ENCODE data around the gene CCDC12. TPM values are rescaled to one million over a fixed set of nuclear protein-coding genes. Genes with fewer than 3 reads are reported as not detected.
A peak's percentile ranks its signal among the peaks of the same experiment; 100 is the strongest.

CCDC12 gene
- total RNA-seq, 1 experiment from 2014 or later, result 46.5 TPM

DNA sequence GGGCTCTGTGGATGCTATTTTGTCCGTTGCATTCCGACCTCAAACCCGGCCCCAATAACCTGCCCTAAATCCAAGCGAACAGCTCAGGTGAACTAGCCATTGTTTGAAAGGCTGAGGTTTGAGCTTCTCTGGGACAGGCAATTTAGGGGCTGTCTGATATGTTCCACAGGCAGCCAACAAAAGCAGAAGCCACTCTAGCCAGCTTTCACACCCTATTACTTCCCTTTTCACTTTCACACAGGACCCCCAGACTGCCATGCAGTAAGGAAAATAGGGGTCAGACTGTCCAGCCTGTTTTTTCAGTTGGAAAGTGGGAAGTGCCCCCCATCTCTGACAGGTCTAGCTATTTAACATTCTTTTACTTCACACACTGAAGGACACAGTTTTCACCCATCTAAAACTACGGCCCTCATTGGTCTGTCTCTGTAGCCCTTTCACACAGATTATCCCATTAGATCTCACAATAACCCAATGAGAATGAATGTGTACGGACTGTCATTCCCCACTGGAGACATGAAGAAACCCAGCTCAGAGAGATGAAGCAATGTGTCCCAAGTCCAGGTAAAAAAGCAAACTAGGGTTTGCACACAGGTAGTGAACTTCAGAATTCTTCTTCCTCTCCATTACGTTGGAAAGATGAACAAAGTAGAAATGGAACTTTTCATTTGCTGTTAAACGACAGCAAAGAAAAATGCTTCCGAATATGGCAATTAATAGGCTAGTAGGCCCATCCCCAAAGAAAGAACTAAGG lies 1.9 kb downstream of the CCDC12 start:
- Histone ChIP-seq H3K4me1 (ENCODE audit: control insufficient read depth in 1 of 2, insufficient read depth in 2 of 2, low read length in 2 of 2) (peaks cover 14 to 34% of the 10 kb centered on the region in 2 experiments), H2AFZ (ENCODE audit: low read depth, low read length, poor library complexity, severe bottlenecking) (no peak overlapping the region), H3K9me2 (ENCODE audit: insufficient read depth) (no peaks in the 10 kb centered on the region), H3K27me3 (ENCODE audit: insufficient read depth, low read length) (no peaks in the 10 kb centered on the region), H3K4me2 (ENCODE audit: low read length) (peak overlapping the region; percentile 72), H3K36me3 (ENCODE audit: control insufficient read depth in 1 of 2, insufficient read depth in 2 of 2, low read length in 2 of 2) (peaks cover 0 to 14% of the 10 kb centered on the region in 2 experiments; a peak in 1 of 4 replicates), H4K20me1 (ENCODE audit: insufficient read depth) (peaks cover 21% of the 10 kb centered on the region; the same call in 1 of the 2 replicates), H3K4me3 (replicated peaks in 1 of 2; ENCODE audit: low read depth in 1 of 2, low read length in 2 of 2) (peak overlapping the region; percentile 69 to 74), H3K9me3 (ENCODE audit: control insufficient read depth in 1 of 2, insufficient read depth in 1 of 2, low read depth in 1 of 2, low read length in 2 of 2) (no peaks in the 10 kb centered on the region), H3K9ac (ENCODE audit: low read length) (peak overlapping the region; percentile 78), H3K79me2 (ENCODE audit: insufficient read depth, low read length) (peaks cover 69% of the 10 kb centered on the region), H3K27ac (ENCODE audit: low read depth, low read length) (no peak overlapping the region)
- POLR2A ChIA-PET, result no interaction called here
- RAD21 ChIA-PET (ENCODE audit: low non-redundant PET in 1 of 2, low total read pairs in 2 of 2, uncharacterized antibody in 2 of 2, unreplicated experiment in 2 of 2), result no interaction called here
- TSS peak; percentile 31 for BruUV-seq (replicated peaks)
- intact Hi-C loops (cut with micrococcal nuclease), result loop anchor here (5.0 kb wide), 1 partner anchor 37 kb away; no protein-coding TSS in a partner anchor
- CTCF ChIA-PET, result no interaction called here
- TF ChIP-seq YY1 (IDR thresholded peaks at IDR 0.05; ENCODE audit: extremely low read depth, insufficient replicate concordance, low read depth, low read length), result no peak
- no peak for TF ChIP-seq EGR1 (IDR thresholded peaks at IDR 0.05; ENCODE audit: low read depth)
- TF ChIP-seq, protein P1, sequence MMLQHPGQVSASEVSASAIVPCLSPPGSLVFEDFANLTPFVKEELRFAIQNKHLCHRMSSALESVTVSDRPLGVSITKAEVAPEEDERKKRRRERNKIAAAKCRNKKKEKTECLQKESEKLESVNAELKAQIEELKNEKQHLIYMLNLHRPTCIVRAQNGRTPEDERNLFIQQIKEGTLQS (IDR thresholded peaks at IDR 0.05), result no peak
- TF ChIP-seq POLR2AphosphoS5 (IDR thresholded peaks at IDR 0.05; ENCODE audit: low read depth, low read length), result no peak
- TF ChIP-seq ZNF274 (IDR thresholded peaks at IDR 0.05; ENCODE audit: low read depth, low read length), result no peak
- TF ChIP-seq SRF (IDR thresholded peaks at IDR 0.05; ENCODE audit: low read depth), result no peak
- TF ChIP-seq CEBPB (IDR thresholded peaks at IDR 0.05; ENCODE audit: low read depth), result no peak
- no peak for TF ChIP-seq SP1 (IDR thresholded peaks at IDR 0.05; ENCODE audit: low read depth)
- TF ChIP-seq, protein P2, sequence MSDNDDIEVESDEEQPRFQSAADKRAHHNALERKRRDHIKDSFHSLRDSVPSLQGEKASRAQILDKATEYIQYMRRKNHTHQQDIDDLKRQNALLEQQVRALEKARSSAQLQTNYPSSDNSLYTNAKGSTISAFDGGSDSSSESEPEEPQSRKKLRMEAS (IDR thresholded peaks at IDR 0.05), result no peak
- TF ChIP-seq REST (IDR thresholded peaks at IDR 0.05; ENCODE audit: low read depth), result no peak
- TF ChIP-seq SIN3A (IDR thresholded peaks at IDR 0.05; ENCODE audit: low read depth), result no peak
- TF ChIP-seq, protein P3, sequence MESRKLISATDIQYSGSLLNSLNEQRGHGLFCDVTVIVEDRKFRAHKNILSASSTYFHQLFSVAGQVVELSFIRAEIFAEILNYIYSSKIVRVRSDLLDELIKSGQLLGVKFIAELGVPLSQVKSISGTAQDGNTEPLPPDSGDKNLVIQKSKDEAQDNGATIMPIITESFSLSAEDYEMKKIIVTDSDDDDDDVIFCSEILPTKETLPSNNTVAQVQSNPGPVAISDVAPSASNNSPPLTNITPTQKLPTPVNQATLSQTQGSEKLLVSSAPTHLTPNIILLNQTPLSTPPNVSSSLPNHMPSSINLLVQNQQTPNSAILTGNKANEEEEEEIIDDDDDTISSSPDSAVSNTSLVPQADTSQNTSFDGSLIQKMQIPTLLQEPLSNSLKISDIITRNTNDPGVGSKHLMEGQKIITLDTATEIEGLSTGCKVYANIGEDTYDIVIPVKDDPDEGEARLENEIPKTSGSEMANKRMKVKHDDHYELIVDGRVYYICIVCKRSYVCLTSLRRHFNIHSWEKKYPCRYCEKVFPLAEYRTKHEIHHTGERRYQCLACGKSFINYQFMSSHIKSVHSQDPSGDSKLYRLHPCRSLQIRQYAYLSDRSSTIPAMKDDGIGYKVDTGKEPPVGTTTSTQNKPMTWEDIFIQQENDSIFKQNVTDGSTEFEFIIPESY (IDR thresholded peaks at IDR 0.05; ENCODE audit: extremely low read depth, insufficient replicate concordance, low read length), result no peak
- TF ChIP-seq CBX3 (IDR thresholded peaks at IDR 0.05; ENCODE audit: low read depth), result no peak
- no peak for TF ChIP-seq POLR2A (IDR thresholded peaks at IDR 0.05; ENCODE audit: borderline replicate concordance, extremely low read depth, insufficient read depth, insufficient read length)
- TF ChIP-seq JUND (IDR thresholded peaks at IDR 0.05), result no peak
- TF ChIP-seq TCF7L2 (IDR thresholded peaks at IDR 0.05; ENCODE audit: borderline replicate concordance, extremely low read depth, insufficient read depth, insufficient read length), result no peak
- no peak for TF ChIP-seq ZFX (IDR thresholded peaks at IDR 0.05)
- ATAC-seq (no peak), DNase-seq (ENCODE audit: low read depth, low spot score) (no peak)
